ENCODE data around the gene ADAMTSL1.

DNA sequence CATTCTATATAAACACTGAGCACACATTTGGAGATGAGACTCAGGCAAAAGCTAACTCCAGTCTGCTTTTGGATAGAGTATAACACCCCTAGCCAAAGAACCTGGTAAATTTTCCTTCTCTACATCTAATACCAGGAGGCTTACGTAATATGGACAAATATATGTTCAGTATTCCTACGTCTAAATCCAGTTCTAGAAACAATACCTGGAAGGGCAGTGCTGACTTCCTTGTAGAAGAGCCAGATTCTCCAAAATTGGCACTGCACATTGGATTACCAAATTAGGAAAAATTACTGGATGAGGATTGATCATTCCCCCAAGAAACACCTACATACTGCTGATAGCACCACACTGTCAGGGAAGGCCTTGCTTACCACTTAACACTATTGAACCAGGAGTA is 311.7 kb downstream of the ADAMTSL1 start:
- TF ChIP-seq, protein P1, sequence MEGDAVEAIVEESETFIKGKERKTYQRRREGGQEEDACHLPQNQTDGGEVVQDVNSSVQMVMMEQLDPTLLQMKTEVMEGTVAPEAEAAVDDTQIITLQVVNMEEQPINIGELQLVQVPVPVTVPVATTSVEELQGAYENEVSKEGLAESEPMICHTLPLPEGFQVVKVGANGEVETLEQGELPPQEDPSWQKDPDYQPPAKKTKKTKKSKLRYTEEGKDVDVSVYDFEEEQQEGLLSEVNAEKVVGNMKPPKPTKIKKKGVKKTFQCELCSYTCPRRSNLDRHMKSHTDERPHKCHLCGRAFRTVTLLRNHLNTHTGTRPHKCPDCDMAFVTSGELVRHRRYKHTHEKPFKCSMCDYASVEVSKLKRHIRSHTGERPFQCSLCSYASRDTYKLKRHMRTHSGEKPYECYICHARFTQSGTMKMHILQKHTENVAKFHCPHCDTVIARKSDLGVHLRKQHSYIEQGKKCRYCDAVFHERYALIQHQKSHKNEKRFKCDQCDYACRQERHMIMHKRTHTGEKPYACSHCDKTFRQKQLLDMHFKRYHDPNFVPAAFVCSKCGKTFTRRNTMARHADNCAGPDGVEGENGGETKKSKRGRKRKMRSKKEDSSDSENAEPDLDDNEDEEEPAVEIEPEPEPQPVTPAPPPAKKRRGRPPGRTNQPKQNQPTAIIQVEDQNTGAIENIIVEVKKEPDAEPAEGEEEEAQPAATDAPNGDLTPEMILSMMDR (IDR thresholded peaks at IDR 0.05), result no peak
- no peak for TF ChIP-seq EP300 (IDR thresholded peaks at IDR 0.05)
- TF ChIP-seq POLR2A (IDR thresholded peaks at IDR 0.05), result no peak

Measured in suprapubic skin (tissue), 3 donors.